DMS114 treated with DMSO at 0.1 percent for 48 hours (cell line): Measurements from ENCODE around the gene CCAR1.
"Not testable (repeated sequence)": the region's sequence is repeated elsewhere in the genome, so short reads cannot be mapped to it uniquely, and the experiment has no call there.

Source experiments
- DNase-seq: peaks from one replicate; lab custom pipeline; 2025; ENCODE audit not compliant: unreplicated experiment; lab: John Stamatoyannopoulos, UW

The CCAR1 gene, protein sequence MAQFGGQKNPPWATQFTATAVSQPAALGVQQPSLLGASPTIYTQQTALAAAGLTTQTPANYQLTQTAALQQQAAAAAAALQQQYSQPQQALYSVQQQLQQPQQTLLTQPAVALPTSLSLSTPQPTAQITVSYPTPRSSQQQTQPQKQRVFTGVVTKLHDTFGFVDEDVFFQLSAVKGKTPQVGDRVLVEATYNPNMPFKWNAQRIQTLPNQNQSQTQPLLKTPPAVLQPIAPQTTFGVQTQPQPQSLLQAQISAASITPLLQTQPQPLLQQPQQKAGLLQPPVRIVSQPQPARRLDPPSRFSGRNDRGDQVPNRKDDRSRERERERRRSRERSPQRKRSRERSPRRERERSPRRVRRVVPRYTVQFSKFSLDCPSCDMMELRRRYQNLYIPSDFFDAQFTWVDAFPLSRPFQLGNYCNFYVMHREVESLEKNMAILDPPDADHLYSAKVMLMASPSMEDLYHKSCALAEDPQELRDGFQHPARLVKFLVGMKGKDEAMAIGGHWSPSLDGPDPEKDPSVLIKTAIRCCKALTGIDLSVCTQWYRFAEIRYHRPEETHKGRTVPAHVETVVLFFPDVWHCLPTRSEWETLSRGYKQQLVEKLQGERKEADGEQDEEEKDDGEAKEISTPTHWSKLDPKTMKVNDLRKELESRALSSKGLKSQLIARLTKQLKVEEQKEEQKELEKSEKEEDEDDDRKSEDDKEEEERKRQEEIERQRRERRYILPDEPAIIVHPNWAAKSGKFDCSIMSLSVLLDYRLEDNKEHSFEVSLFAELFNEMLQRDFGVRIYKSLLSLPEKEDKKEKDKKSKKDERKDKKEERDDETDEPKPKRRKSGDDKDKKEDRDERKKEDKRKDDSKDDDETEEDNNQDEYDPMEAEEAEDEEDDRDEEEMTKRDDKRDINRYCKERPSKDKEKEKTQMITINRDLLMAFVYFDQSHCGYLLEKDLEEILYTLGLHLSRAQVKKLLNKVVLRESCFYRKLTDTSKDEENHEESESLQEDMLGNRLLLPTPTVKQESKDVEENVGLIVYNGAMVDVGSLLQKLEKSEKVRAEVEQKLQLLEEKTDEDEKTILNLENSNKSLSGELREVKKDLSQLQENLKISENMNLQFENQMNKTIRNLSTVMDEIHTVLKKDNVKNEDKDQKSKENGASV

DNA sequence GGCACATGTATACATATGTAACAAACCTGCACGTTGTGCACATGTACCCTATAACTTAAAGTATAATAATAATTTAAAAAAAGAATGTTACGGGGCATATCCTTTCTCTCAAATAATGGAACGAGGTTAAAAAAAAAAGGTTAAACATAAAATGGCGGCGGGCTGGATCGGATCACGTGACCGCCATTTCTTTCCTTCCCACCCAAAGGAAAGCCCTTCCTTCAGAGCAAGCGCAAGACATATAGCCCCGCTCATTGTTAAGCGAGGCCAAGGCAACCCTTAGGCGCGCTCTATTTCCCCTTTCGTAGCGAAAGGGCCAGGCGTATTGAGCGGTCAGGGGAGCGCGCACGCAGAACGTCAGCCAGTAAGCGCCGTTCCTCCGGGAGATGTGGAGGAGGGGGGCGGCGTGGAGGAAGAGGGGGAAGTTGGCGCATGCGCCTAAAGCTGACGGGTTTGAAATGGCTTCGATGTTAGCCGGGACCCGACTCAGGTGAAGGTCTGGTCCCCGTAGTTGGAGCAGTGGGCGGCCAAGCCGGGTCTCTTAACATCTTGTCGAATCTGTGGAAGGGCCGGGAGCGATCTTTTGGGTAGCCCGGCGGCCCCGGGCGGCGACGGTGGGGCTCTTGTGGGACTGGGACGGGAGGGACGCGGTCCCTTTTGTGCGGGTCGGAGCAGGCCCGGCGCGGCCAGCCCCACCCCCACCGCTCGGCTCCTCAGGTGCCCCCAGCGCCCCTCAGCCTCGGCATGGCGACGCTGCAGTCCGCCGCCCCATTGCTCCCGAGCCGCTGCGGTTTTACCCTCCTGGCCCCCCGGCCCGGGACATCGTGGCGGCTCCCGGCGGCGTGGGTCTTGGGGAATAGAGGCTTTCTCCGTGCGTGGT, at the start of gene CCAR1:
Gene CCAR1, plus strand, starts transcription at position 447 of the 880 bp plus-strand sequence. CDS start 1,266 bp downstream, outside the sequence.
- peak; percentile 99 for DNase-seq

DNA sequence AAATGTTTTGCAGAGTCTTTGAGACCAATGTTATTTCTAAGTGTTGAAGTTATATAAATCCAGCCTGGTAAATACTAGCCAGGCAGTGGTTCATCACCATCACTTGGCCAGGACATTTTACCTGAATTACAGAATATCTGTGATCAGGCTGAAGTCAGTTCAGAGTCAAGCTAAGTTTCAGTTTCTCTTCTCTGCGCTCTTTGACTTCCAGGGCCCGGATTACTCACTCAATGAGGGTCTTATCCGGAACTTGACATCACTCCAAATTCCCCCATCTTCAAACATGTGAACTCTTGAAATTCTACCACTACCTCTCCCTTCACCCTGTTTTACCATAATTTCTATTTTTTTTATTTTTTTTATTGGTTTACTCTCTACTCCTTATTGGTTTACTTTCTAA, 36.6 kb upstream of the CCAR1 start:
- no peak for DNase-seq

DNA sequence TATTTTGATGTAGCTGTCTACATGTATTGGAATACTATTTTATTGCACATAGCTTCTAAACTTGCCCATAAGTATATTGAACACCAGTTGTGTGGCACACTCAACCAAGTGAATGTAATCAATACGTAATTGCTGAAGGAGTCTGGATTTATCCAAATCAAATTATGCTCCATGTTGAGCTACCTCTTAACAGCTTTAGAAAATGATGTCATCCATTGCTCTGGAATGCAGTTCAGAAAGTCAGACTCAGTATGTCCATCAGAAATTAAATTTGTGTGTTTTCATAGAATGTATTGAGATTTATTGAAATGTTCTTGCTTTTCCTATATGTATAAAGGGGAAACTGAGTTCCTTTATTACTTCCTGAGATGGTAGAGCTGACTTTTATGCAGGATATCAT, 25.0 kb upstream of the CCAR1 start:
- no peak for DNase-seq

DNA sequence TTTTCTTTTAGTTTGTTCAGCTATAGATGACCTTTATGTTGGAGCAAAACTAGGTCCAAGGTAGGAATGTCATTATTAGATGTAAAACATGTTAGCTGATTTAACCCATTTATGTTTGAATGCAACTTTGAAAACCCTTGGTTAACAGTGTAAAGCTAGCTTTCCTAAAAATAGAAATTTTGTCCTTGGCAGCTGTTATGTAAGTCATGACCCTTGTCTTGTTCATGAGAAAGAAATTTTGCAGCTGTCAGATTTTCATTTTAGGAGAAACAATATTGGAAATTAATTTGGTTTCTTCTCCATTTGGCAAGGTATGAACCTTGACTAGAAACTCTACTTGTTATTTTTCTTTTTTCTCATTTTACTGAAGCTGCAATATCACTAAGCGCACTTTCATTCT, 23.9 kb upstream of the CCAR1 start:
- no peak for DNase-seq

DNA sequence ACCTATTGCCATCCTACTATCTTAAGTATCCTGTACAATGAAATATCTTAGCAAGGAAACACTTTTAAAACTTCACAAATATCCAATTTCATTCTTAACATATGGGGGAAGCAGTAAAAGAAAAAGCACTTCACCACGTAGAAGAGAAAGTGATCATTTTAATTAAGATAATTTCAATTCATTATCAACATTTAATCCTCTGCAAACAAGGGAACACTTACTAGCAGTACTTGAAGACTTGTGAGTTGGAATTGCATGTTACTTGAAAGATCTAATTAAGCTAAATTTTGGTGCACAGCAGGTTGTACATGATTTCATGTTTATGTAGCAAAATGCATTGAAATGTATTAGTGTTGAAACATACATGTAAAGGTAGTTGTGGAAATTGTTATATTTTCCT, 20.8 kb upstream of the CCAR1 start:
- no peak for DNase-seq

DNA sequence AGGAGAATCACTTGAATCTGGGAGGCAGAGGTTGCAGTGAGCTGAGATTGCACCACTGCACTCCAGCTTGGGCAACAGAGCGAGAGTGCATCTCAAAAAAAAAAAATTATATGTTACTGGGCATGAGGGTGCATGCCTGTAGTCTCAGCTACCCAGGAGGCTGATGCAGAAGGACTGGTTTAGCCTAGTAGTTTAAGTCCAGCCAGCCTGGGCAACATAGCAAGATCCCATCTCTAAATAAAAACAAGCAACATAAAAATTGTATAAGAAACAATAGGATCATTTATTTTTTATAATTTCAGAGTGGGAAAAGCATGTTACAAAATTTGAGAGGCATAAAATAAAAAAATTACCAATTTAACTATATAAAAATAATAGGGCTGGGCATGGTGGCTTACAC, 15.5 kb upstream of the CCAR1 start:
- no peak for DNase-seq

DNA sequence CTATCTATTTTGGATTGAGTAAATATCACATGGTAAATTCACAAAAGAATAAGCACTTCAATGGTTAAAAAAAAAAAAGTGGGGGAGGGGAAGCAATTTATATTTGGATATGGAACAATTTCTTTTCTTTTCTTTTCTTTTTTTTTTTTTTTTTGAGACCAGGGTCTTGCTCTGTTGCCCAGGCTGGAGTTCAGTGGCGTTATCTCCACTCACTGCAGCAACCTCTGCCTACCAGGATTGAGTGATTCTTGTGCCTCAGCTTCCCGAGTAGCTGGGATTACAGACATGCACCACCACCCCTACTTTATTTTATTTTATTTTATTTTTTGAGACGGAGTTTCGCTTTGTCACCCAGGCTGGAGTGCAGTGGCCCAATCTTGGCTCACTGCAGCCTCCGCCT, 12.1 kb upstream of the CCAR1 start:
- DNase-seq: not testable (repeated sequence)

DNA sequence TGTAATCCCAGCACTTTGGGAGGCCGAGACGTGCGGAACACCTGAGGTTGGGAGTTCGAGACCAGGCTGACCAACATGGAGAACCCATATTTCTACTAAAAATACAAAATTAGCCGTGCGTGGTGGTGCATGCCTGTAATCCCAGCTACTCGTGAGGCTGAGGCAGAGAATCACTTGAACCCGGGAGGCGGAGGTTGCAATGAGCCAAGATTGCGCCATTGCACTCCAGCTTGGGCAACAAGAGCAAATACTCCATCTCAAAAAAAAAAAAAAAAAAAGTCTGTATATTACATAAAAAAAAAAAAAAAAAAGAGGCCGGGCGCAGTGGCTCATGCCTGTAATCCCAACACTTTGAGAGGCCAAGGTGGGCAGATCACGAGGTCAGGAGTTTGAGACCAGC, 8.0 kb upstream of the CCAR1 start:
- DNase-seq: not testable (repeated sequence)

DNA sequence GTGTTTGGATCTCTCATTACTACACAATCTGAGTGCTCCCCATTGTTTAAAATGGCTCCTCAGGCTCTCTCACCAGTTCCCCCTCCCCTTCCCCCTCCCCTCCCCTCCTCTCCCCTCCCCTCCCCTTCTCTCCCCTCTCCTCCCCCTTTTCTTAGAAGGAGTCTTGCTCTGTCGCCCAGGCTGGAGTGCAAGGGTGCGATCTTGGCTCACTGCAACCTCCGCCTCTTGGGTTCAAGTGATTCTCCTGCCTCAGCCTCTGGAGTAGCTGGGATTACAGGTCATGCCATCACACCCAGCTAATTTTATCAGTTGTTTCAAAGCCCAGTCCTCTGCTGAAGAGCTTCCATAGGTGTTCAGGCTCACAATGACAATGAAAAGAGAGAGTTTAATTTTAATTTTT, 3.6 kb upstream of the CCAR1 start:
- DNase-seq: no peak

DNA sequence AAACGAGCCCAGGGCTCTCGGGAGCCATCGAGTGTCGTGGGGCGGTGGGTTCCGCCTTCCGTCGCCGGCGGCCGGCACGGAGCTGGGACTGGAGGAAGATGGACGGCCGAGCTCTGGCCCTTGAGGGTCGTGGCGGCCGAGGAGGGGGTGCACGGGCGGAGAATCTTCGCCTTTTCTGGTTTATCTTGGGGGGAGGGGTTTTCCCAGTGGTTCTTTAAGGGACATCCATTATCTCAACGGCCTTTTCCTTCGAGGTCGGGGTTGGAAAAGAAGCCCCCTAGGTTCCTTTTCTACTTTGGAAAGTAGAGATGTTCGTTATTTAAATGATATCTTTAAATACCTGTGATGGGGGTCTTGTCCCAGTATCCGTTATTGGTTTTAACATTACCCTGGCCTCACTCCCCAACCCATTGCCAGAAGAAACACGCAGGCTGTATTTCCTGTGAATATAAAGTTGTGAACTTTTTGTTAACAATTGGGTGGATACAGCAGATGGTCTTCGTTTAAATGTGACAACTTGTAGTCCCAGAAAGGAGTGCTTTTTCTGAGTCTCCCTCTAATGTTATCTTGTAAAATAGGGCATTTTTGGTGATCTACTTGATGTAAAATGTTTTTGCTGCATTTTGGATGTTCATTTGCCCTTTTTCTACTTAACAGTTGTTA, 765 bp downstream of the CCAR1 start:
- DNase-seq: no peak

DNA sequence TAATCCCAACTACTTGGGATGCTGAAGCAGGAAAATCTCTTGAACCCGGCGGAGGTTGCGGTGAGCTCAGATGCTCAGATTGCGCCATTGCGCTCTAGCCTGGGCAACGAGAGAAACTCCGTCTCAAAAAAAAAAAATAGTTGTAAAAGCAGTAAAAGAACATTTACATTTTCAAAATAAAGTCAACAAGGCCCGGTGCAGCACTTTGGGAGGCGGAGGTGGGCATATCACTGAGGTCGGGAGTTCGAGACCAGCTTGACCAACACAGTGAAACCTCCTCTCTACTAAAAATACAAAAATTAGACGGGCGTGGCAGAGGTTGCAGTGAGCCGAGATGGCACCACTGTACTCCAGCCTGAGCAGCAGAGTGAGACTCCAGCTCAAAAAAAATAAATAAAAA, 4.0 kb downstream of the CCAR1 start:
- DNase-seq: no peak

DNA sequence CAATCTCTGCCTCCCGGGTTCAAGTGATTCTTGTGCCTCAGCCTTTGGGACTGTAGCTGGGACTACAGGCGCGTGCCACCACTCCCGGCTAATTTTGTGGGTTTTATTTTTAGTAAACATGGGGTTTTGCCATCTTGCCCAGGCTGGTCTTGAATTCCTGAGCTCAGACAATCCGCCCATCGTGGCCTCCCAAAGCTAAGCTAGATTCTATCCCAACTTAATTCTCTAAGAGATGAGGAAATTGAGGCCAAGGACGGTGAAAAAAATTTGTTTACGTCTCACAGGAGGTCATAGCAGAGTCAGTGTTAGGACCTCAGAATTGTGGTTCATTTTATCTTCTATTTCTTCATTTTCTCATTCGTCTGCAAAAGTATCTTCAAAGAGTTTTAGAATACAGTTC, 6.1 kb downstream of the CCAR1 start:
- DNase-seq: no peak

DNA sequence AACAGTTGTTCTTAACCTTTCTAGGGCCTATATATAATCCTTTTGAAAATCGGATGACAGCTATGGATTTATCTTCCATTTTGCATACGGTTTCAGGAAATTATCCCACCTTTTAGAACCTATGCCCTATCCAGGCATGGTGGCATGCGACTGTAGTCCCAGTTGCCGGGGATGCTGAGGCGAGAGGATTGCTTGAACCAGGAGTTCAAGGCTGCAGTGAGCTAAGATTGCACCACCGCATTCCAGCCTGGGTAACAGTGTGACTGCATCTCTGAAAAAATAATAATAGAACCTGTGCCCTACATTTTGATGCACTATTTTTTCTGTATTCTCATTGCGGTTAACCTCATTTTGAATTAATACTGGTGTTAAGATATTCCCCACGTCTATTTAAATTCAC, 11.6 kb downstream of the CCAR1 start:
- no peak for DNase-seq

DNA sequence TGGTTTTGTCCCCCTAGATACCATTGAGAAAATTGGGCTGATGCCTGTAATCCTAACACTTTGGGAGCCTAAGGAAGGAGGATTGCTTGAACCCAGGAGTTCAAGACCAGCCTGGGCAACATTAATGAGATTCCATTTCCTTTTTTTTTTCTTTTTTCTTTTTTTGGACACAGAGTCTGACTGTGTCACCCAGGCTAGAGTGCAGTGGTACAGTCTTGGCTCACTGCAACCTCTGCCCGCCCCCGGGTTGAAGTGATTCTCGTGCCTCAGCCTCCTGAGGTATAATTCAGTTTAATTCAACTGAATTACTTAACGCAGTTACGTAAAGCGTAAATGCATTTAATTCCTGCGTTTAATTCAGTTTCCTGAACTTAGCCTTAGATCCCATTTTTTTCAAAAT, 13.3 kb downstream of the CCAR1 start:
- no peak for DNase-seq

DNA sequence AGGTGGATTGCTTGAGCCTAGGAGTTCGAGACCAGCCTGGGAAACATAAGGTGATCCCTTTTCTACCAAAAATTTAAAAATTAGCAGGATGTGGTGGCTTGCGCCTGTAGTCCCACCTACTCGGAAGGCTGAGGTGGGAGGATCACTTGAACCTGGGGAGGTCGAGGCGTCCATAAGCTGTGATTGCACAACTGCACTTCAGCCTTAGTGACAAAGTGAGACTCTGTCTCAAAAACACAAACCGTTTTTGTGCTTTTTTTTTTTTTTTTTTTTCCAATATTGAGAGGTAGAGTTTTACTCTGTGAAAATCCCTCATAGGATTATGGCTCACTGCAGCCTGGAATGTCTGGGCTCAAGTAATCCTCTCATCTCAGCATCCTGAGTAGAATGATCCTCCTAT, 14.1 kb downstream of the CCAR1 start:
- no peak for DNase-seq

DNA sequence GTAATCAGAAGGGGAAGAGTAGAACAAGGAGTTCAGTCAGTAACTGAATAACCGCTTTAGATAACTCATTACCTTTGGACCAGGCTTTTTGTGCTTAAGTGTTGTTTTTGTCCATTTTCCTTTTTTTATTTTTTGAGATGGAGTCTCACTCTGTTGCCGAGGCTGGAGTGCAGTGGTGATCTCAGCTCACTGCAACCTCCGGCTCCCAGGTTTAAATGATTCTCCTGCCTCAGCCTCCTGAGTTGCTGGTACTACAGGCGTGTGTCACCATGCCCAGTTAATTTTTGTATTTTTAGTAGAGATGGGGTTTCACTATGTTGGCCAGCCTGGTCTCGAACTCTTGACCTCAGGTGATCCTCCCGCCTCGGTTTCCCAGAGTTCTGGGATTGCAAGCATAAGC, 14.7 kb downstream of the CCAR1 start:
- not testable (repeated sequence) for DNase-seq

DNA sequence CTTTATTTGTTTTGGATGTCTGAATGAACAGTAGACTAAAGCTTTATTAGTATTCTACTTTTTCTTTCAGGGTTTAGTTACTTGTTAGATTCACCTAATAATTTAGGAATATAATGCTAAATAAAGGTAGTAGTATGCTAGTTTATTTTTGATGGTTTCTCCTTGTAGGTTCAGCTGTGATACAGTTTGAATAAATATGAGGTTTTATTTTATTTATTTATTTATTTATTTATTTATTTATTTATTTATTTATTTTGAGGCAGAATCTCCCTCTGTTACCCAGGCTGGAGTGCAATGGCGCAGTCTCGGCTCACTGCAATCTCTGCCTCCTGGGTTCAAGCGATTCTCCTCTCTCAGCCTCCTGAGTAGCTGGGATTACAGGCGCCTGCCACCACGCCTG, 19.6 kb downstream of the CCAR1 start:
- DNase-seq: not testable (repeated sequence)

DNA sequence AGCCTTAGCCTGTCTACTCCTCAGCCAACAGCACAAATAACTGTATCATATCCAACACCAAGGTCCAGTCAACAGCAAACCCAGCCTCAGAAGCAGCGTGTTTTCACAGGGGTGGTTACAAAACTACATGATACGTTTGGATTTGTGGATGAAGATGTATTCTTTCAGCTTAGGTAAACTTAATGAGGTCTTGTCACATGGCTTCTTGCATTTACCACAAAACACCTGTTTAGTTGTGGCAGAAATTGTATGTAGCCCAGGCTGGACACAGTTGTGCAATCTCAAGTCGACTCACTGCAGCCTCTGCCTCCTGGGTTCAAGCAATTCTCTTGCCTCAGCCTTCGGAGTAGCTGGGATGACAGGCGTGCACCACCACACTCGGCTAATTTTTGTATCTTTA, 21.4 kb downstream of the CCAR1 start:
- no peak for DNase-seq

DNA sequence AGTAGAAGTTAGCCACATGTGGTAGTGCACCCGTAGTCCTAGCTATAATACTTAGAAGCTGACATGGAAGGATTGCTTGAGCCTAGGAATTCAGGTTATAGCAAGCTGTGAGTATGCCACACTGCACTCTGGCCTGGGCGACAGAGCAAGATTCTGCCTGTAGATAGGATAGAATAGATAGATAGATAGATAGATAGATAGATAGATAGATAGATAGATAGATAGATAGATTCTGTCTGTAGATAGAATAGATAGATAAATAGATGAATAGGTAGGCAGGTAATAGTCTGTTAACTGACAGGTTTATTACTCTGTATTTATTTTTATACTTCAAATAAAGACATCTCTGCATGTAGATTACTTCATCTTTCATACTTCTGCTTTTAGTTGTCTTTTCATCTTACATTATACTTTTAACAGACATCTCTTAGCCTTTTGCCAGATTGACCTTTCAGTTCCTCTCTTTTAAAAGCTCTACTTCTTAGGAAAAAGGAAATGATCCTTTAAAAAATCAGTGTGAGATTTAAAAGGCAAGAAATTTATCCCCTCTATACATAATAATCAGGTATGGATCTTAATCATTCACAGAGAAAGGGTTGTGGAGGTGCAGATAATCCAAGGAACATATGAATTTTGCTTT, 31.8 kb downstream of the CCAR1 start:
- DNase-seq: no peak

DNA sequence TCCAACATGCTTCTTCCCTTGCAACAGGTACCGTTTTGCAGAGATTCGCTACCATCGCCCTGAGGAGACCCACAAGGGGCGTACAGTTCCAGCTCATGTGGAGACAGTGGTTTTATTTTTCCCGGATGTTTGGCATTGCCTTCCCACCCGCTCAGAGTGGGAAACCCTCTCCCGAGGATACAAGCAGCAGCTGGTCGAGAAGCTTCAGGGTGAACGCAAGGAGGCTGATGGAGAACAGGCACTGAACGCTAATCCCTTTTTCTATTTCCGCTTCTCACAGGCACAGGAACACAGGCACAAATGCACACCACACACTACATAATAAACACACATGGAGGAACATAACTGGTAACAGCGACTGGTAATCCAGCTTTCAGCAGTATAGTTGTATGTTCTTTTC, 35.2 kb downstream of the CCAR1 start:
- DNase-seq: no peak
